Kidney capillary endothelial cell (primary cell): ENCODE measurements around the gene ATN1.

ENCODE experiments used
- DNase-seq: peaks from one replicate; pipeline ENCODE4 v3.0.0-alpha.2; 2018; ENCODE audit warnings: low spot score

Gene ATN1

DNA sequence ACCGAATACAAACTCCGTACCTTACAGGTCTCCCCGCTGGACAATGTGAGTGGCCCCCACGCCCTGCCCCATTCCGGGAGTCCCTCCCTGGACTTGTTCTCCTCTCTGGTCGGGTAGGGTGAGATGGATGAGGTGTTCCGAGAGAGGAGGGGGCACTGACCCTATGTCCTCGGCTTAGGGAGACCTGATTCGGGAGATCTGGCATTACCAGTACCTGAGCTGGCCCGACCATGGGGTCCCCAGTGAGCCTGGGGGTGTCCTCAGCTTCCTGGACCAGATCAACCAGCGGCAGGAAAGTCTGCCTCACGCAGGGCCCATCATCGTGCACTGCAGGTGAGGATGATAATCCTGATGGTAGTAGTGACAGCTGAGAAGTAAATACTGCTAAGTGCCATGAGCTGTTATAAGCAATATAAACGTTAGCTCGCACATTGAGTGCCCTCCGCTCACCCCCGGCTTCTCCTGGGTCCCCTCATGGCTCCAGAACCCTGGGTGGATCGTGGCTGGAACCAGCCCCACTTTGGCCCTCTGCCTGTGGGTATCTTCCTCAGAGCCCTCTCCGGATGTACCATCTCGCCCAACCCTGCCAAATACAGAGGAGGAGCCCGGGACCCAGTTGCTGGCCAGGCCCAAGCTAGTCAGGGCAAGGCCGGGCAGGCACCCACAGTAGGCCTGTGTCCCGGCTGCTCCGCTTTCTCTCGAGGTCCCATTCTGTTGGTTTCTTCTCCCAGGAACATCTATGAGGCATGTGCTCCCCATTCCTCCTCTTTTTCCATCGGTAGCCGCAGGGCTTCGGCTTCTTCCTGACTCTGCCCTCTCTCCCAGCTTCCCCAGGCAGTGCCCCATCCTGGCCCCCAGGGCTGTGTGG lies 30.2 kb downstream of the ATN1 start:
- no peak for DNase-seq

DNA sequence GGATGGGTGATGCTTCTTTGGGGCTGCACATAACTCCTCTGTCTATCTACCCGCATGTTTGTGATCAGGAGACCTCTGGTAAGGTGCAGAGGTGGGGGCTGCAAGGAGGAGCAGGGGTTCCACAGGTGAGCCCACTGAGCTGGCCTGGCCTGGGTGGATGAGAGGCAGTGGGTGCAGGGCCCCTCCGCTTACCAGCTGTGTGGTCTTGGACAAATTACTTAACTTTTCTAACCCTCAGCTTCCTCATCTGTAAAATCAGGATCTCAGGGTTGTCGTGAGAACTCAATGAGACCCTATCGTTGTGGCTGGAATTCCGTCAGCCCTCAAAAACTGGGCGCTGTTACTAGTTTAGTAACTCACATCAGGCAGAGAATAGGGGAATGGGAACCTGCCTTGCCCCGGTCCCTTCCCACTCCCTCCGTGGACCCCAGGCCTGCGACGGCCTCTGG lies 30.9 kb downstream of the ATN1 start:
- DNase-seq: no peak

DNA sequence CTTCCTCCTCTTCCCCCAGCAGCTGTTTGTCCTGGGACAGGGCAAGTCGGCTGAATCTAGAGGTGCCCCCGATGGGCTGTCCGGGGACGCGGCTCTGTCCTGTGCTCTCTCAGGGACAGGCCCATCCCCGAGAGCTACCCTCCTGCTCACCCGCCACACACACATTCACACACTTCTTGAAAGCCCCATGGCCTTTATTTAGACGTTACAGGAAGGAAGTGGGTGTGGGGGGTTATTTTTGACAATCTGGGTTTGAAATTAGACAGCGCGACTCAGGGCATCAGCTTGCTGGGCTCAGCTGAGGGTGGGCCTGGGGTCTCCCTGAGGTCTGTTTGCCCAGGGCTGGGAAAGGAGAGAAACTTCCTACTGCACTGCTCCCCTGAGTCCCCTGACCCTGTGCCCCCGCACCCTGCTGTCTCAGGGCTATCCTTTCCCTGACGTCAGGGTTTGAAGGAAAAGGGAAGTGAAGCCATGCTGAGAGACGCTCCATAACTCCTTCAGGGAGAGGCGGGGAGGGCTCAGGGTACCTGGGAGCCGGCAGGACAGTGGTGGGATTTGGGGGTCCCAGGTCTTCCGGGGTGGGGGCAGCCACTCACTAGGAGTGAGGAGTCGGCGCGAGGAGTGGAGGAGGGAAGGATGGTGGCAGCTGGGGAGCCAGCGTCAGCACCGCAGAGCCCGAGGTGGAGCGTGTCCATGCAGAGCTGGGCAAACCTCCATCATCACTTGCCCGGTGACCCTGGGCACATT lies 31.5 kb downstream of the ATN1 start:
- no peak for DNase-seq

DNA sequence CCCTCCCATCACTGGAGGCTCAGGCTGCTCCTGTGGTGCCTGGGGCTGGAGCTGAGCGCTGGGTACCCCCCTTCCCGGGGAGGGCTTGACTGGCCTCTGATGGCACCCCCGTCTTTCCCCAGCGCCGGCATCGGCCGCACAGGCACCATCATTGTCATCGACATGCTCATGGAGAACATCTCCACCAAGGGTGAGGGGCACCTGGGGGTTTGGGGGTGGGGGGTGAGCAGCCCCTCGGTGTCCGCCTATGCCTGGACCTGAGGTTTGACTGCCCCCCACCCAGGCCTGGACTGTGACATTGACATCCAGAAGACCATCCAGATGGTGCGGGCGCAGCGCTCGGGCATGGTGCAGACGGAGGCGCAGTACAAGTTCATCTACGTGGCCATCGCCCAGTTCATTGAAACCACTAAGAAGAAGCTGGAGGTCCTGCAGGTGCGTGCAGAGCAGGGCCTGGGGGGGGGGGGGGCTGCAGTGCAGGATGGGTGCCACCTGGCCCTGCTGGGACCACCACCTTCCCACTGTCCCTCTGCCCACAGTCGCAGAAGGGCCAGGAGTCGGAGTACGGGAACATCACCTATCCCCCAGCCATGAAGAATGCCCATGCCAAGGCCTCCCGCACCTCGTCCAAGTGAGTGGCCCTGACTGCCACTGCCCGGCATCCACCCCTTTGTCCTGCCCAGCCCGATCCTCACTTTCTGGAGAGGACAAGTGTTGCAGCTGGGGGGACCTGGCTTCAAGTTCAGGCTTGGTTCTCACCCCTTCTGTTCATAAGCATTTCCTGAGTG lies 32.2 kb downstream of the ATN1 start:
- DNase-seq: no peak

- no peak for DNase-seq
Observed at GRCh38 chr12:6960593-6961277, 33.0 kb downstream of the ATN1 start.

DNA sequence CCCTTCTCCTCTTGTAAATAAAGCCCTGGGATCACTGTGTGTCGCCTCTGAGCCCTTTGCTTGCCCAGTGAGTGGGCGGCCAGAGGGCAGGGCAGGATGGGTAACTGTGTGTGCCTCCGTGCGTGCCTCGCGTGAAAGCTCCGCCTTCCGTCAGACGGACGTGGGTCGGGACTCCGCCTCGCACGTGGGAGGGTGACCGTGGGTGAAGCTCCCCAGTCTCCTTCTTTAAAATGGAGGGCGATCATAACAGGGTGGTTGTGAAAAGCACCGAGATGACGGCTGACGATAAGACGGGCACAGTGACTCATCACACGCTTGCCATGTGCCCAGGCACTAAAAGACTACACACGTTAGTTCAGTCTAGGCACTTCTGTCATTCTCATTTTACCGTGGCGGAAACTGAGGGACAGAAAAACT lies 33.5 kb downstream of the ATN1 start:
- no peak for DNase-seq

DNA sequence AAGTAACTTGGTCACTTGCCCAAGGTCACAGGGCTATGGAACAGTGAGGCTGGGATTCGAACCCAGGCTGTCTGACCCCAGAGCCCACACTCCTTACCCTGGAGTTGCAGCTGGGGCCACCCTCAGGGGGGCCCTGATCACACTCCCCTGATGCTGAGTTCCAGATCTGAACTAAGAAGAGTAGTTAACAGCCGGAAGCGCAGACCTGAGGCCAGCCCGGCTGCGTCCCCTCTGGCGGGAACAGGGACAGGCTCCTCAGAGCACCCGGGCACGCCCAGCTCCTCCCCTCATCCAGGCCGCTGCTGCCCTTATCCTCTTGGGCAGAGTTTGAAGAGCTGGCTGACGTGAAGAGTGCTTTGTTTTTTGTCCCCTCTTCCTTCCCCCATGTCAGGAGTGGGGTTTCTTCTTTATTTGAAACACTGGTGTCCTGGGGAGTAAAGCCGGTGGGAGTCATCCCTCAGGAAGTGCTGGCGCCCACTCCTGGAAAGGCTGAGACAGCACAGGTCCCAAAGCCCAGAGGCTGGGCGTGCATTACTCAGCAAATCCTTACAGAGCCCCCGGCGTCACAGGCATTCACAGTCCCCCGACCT lies 34.0 kb downstream of the ATN1 start:
- peak; percentile 77 for DNase-seq

DNA sequence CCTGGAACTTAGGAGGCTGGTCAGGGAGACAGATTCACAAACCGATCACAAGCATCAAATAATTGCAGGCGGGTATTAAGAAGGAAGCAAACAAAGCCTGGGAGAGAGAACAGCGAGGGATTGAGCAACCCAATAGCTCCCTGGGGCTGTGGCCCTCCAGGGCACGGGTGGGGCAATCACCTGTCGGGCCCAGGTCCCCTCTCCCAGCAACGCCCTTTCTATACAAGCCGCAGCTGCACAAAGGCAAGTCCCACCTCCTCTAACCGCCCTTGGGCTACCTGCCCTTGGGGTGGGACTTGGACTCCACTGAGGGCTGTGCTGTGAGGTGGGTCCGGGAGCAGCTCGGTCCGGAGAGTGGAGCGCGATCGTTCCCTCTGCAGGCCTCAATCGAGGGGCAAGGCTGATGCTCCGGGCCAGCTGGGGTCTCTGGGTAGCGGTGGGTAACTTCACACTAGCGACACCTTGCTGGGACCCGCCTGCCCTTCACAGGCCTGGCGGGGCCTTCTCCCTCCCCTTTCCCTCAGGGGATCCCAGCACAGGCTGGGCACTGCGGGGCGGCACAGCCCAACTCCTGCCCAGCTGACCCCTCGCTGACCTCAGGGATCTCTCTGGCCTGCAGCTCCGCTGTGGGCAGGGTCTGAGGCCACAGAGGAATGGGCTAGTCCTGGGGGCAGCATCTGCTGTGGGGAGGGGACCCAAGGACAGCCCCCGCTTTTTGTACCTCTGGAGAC lies 34.7 kb downstream of the ATN1 start:
- DNase-seq: no peak

DNA sequence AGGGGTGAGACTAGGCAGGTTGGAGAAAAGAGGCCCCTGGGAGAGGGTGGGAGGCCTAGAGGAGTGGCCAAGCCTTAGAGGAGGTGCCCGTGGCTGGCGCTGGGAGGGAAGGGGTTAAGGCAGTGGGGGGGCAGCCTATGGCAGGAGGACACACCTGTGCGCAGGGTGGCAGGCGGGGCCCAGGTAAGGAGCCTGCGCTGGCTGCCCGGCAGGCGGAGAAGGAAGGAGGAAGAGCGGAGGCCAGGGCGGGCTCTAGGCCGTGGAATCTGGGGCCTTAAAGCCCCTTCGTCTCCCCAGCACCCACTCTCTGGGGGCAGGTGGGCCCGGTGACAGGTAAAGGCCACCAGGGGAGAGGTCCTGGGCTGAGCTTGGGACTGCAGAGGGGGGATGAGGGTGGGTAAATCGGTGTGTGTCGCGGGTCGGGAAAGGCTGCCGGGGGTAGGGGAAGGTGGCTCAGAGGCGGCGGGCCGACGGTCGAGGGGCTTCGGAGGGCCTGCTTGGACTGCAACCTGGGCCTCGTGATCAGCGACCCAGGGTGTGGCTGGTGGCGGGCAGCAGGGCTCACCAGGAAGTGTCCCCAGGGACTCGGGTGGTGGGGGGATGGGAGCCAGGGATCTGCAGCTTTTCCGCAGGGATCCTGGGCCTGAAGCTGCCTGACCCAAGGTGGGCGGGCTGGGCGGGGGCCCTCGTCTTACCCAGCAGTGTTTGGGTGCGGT lies 35.4 kb downstream of the ATN1 start:
- DNase-seq: no peak

GRCh38 chr12:6963791-6964413 lies 36.1 kb downstream of the ATN1 start:
- DNase-seq: no peak

DNA sequence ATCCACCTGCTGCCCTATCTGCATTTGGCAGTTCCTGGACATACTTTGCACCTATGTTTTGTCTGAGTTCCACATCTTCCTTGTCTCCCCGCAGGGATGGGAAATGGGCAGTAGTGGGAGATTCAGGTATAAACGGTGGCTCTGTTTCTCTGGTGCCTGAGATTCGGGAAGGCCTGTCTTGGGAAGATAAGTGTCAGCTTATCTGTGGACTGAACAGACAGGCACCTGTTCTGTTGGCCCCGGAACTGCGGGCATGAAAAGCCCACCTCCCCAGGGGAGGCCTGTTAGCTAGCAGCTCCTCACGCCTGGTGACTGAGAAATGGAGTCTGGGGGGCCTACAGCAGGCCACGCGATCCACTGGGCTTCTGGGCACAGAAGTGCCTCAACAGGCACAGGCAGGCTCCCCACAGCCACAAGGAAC lies 36.9 kb downstream of the ATN1 start:
- DNase-seq: no peak

DNA sequence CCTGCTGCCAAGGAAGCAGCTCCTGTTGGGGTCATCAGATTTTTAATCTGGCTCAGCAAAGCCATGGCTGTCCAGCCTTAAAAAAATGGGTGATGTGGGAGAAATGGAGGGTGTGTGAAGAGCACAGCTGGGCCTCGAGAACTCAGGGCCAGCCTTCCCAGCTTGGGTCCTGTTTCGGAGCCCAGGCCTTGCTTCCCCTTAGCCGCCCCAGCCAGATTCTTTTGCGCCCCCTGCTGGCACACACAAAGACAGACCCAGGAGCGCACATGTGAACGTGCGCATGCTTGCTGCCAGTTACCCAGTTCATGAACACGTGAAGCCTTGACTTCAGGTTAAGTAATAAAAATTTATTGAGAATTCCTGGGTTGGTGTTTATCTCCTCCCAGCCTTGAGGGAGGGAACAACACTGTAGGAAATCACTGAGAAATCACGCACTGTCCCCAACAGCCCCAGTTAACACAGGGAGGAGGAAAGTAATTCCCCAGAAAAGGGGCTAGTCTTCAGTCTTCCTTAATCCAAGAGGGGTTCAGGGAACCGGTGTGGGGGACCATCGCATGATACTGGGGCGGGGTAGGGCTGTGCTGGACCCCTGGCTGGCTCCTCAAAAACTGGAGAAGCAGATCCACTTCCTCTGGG lies 37.4 kb downstream of the ATN1 start:
- peak; percentile 85 for DNase-seq

GRCh38 chr12:6965714-6966113 lies 38.0 kb downstream of the ATN1 start:
- no peak for DNase-seq

DNA sequence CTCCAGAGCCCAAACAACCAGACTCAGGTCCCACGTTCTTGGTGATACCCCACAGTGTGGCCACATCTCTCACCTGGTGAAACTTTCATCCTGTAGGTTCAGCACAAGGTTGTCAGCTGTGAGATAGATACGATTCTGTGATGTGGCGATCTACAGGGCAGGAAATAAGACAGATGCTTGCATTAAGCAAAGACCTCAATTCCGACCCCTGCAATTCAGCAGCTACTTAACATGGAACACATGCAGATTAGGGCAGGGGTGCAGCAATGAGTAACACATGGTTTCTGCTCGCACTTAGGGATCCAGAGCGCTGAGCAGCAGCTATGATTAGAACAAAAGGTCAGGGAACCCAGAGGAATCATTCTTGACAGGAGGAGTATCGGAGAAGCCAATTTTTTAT lies 38.6 kb downstream of the ATN1 start:
- no peak for DNase-seq

- DNase-seq: no peak
Observed at GRCh38 chr12:6967651-6968100, 39.9 kb downstream of the ATN1 start.

- DNase-seq: no peak
Observed at GRCh38 chr12:6968426-6968825, 40.7 kb downstream of the ATN1 start.

GRCh38 chr12:6970096-6970527 lies 42.4 kb downstream of the ATN1 start:
- DNase-seq: no peak

- DNase-seq: no peak
Observed at GRCh38 chr12:6974180-6974579, 46.4 kb downstream of the ATN1 start.
